ENCODE results near the gene PSMB4.
"Not testable (repeated sequence)": the region's sequence is repeated elsewhere in the genome, so short reads cannot be mapped to it uniquely, and the experiment has no call there.

The PSMB4 gene

DNA sequence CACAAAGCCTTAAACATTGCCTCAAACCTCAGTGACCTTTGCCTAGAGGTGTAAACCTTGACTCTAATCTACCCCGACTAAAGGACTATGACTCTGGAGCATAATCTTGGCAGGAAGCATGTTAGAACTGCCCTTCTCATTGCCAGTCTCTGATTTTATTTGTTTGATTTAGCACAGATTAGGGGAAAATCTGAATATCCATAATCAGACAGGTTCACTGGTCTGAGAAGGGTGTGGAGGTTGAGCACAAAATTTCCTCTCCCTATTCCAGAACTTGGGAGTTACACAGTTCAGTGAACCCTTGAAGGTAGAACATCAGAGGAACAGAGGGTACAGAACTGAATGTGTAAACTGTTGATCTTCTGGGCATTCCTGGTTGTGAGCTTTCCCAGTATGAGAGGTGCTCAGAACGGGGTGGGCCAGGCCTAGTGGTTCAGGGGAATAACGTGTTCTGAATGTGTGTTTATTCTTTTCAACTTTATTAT, 8.3 kb upstream of the PSMB4 start:
- no peaks in the 10 kb centered on the region for H3K36me3 ChIP-seq (replicated peaks; ENCODE audit: low read depth, low read length)
- H2AFZ ChIP-seq (ENCODE audit: low read depth, low read length), result no peak overlapping the region
- H3K4me3 ChIP-seq (ENCODE audit: low read length), result no peak overlapping the region
- H3K4me2 ChIP-seq (ENCODE audit: low read length), result no peak overlapping the region
- no peaks in the 10 kb centered on the region for H4K20me1 ChIP-seq (ENCODE audit: insufficient read depth, low read length)
- H3K79me2 ChIP-seq (ENCODE audit: low read length), result no peaks in the 10 kb centered on the region
- 0 out of 2 replicates have a peak, but pooled peaks cover 3% of the 10 kb centered on the region for H3K27me3 ChIP-seq (ENCODE audit: low read depth, low read length)
- no peaks in the 10 kb centered on the region for H3K9me3 ChIP-seq (ENCODE audit: insufficient read depth, low read length)
- H3K9ac ChIP-seq (ENCODE audit: low read length), result no peak overlapping the region
- no peak overlapping the region for H3K27ac ChIP-seq (ENCODE audit: low read length)
- no peaks in the 10 kb centered on the region for H3K4me1 ChIP-seq (ENCODE audit: low read length)
- TF ChIP-seq EZH2phosphoT487 (IDR thresholded peaks at IDR 0.05; ENCODE audit: low read depth) (no peak), CTCF (IDR thresholded peaks at IDR 0.05; ENCODE audit: low read depth, low read length) (no peak)

DNA sequence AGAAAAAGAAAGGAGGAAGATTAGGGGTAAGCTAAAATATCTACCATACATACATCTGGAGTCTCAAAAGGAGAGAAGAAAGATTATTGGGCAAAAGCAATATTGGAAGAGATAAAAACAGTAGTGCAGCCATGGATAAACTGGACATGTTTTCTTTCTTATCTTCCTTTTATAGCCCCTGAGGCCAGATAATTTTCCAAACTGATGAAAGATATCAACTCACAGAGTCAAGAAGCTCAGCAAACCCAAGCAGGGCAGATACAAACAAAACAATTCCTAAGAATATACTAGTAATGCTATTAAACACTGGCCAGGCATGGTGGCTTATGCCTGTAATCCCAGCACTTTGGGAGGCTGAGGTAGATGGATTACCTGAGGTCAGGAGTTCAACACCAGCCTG, 5.8 kb upstream of the PSMB4 start:
- Histone ChIP-seq H3K4me1 (ENCODE audit: low read length) (peaks cover 5% of the 10 kb centered on the region), H3K27ac (ENCODE audit: low read length) (no peak overlapping the region), H3K4me2 (ENCODE audit: low read length) (no peak overlapping the region), H3K27me3 (ENCODE audit: low read depth, low read length) (0 out of 2 replicates have a peak, but pooled peaks cover 3% of the 10 kb centered on the region), H3K9ac (ENCODE audit: low read length) (no peak overlapping the region), H4K20me1 (ENCODE audit: insufficient read depth, low read length) (no peaks in the 10 kb centered on the region), H3K79me2 (ENCODE audit: low read length) (no peaks in the 10 kb centered on the region), H3K4me3 (ENCODE audit: low read length) (no peak overlapping the region), H3K9me3 (ENCODE audit: insufficient read depth, low read length) (no peaks in the 10 kb centered on the region), H3K36me3 (replicated peaks; ENCODE audit: low read depth, low read length) (no peaks in the 10 kb centered on the region), H2AFZ (ENCODE audit: low read depth, low read length) (no peak overlapping the region)
- no peak for TF ChIP-seq CTCF (IDR thresholded peaks at IDR 0.05; ENCODE audit: low read depth, low read length)
- no peak for TF ChIP-seq EZH2phosphoT487 (IDR thresholded peaks at IDR 0.05; ENCODE audit: low read depth)

GRCh38 chr1:151396265-151396664, 3.1 kb upstream of the PSMB4 start:
- H3K27ac ChIP-seq (ENCODE audit: low read length); H3K4me2 ChIP-seq (ENCODE audit: low read length); H3K9me3 ChIP-seq (ENCODE audit: insufficient read depth, low read length); H3K27me3 ChIP-seq (ENCODE audit: low read depth, low read length); H4K20me1 ChIP-seq (ENCODE audit: insufficient read depth, low read length); H2AFZ ChIP-seq (ENCODE audit: low read depth, low read length); H3K9ac ChIP-seq (ENCODE audit: low read length); H3K4me3 ChIP-seq (ENCODE audit: low read length): not testable (repeated sequence)
- Histone ChIP-seq H3K4me1 (ENCODE audit: low read length) (peaks cover 16% of the 10 kb centered on the region), H3K36me3 (replicated peaks; ENCODE audit: low read depth, low read length) (peaks cover 14% of the 10 kb centered on the region), H3K79me2 (ENCODE audit: low read length) (peaks cover 20% of the 10 kb centered on the region)

DNA sequence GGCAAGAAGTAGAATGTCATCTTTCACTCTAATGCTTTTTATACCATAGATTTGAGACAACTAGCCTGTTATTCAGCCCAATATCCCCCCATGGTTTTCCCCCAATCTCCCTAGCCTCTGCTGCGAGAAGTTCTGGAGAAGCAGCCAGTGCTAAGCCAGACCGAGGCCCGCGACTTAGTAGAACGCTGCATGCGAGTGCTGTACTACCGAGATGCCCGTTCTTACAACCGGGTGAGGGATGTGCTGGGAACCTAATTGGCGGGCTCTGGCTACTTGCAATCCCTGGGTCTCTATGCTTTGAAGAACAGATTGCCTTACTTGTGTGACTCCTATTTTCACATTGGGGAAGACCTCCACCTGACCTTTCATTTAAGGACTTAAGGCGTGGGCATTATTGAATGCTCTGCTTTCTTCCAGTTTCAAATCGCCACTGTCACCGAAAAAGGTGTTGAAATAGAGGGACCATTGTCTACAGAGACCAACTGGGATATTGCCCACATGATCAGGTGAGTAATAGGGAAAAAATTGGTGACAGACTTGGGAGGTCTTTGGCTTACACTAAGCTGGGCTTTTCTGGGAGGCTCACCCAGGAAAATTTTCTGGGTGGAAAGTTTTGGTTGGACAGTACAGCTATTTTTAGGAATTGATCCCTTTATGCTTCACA, 1.9 kb downstream of the PSMB4 start:
- peaks cover 57% of the 10 kb centered on the region for H3K36me3 ChIP-seq (replicated peaks; ENCODE audit: low read depth, low read length)
- no peak overlapping the region for H3K27ac ChIP-seq (ENCODE audit: low read length)
- H3K79me2 ChIP-seq (ENCODE audit: low read length), result peaks cover 30% of the 10 kb centered on the region
- H3K4me2 ChIP-seq (ENCODE audit: low read length), result no peak overlapping the region
- H3K27me3 ChIP-seq (ENCODE audit: low read depth, low read length), result no peaks in the 10 kb centered on the region
- no peak overlapping the region for H3K4me3 ChIP-seq (ENCODE audit: low read length)
- H3K9ac ChIP-seq (ENCODE audit: low read length), result no peak overlapping the region
- H3K4me1 ChIP-seq (ENCODE audit: low read length), result peaks cover 16% of the 10 kb centered on the region
- H2AFZ ChIP-seq (ENCODE audit: low read depth, low read length), result no peak overlapping the region
- no peaks in the 10 kb centered on the region for H3K9me3 ChIP-seq (ENCODE audit: insufficient read depth, low read length)
- no peak for TF ChIP-seq CTCF (IDR thresholded peaks at IDR 0.05; ENCODE audit: low read depth, low read length)
- TF ChIP-seq EZH2phosphoT487 (IDR thresholded peaks at IDR 0.05; ENCODE audit: low read depth), result no peak
- H4K20me1 ChIP-seq (ENCODE audit: insufficient read depth, low read length), result peaks cover 3% of the 10 kb centered on the region; the same call in 1 of the 2 replicates

Measured in OCI-LY3 (cell line).